Measurements from ENCODE around the gene TMEM63C.

Gene TMEM63C

GRCh38 chr14:77144412-77145115 is 37.0 kb upstream of the TMEM63C start:
- Histone ChIP-seq H3K9ac (ENCODE audit: low read length) (no peak overlapping the region), H3K27ac (ENCODE audit: low read length) (no peak overlapping the region), H3K27me3 (ENCODE audit: low read depth, low read length) (peaks cover 47% of the 10 kb centered on the region), H3K79me2 (ENCODE audit: low read length) (no peaks in the 10 kb centered on the region), H3K4me1 (ENCODE audit: low read length) (no peaks in the 10 kb centered on the region), H3K4me3 (ENCODE audit: low read length) (no peak overlapping the region), H3K9me3 (ENCODE audit: insufficient read depth, low read length) (no peaks in the 10 kb centered on the region), H2AFZ (ENCODE audit: low read depth, low read length) (no peak overlapping the region), H3K36me3 (replicated peaks; ENCODE audit: low read depth, low read length) (no peaks in the 10 kb centered on the region), H3K4me2 (ENCODE audit: low read length) (no peak overlapping the region), H4K20me1 (ENCODE audit: insufficient read depth, low read length) (no peaks in the 10 kb centered on the region)
- no peak for TF ChIP-seq EZH2phosphoT487 (IDR thresholded peaks at IDR 0.05; ENCODE audit: low read depth)
- TF ChIP-seq CTCF (IDR thresholded peaks at IDR 0.05; ENCODE audit: low read depth, low read length): no peak

DNA sequence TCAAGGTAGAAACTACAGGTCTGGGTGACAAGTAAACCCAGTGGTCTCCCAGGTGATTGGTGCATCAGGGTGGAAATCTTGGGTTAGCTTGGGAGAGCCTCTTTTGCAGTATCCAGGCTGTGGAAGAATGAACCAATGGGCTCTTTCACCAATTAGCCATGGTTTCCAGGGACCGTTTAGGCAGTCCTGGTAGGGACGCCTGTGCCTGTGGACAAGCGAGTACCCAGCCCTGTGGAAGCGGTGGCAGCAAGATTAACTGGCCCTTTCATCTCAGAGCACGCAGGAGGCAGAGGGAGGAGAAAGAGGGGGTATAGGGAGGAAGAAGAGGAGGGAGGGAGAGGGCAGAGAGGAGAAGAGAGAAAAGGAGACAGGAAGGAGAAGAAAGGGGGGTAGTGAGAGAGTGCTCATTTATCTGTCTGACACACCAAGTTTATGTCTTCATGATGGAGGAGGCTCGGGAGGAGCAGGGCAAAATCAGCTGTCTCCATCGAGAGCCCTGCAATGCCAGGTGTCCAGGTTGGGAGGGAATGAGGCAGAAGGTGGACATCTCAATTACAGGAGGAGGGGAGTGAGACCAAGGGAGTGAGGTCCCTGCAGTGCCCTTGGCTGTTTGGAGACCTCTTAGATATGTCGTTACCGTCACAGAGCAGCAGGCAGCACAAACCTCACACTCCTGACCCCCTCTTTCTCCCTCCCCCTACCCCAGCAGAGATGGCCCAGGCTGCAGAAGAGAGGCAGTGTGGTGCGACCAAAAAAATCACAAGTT is 35.4 kb upstream of the TMEM63C start:
- Histone ChIP-seq H3K9me3 (ENCODE audit: insufficient read depth, low read length) (no peaks in the 10 kb centered on the region), H3K36me3 (replicated peaks; ENCODE audit: low read depth, low read length) (no peaks in the 10 kb centered on the region), H3K27me3 (ENCODE audit: low read depth, low read length) (peaks cover 47% of the 10 kb centered on the region), H3K4me2 (ENCODE audit: low read length) (no peak overlapping the region), H3K79me2 (ENCODE audit: low read length) (no peaks in the 10 kb centered on the region), H3K4me3 (ENCODE audit: low read length) (no peak overlapping the region), H2AFZ (ENCODE audit: low read depth, low read length) (no peak overlapping the region), H3K9ac (ENCODE audit: low read length) (no peak overlapping the region), H4K20me1 (ENCODE audit: insufficient read depth, low read length) (no peaks in the 10 kb centered on the region), H3K4me1 (ENCODE audit: low read length) (no peaks in the 10 kb centered on the region), H3K27ac (ENCODE audit: low read length) (no peak overlapping the region)
- TF ChIP-seq EZH2phosphoT487 (IDR thresholded peaks at IDR 0.05; ENCODE audit: low read depth): no peak
- no peak for TF ChIP-seq CTCF (IDR thresholded peaks at IDR 0.05; ENCODE audit: low read depth, low read length)

DNA sequence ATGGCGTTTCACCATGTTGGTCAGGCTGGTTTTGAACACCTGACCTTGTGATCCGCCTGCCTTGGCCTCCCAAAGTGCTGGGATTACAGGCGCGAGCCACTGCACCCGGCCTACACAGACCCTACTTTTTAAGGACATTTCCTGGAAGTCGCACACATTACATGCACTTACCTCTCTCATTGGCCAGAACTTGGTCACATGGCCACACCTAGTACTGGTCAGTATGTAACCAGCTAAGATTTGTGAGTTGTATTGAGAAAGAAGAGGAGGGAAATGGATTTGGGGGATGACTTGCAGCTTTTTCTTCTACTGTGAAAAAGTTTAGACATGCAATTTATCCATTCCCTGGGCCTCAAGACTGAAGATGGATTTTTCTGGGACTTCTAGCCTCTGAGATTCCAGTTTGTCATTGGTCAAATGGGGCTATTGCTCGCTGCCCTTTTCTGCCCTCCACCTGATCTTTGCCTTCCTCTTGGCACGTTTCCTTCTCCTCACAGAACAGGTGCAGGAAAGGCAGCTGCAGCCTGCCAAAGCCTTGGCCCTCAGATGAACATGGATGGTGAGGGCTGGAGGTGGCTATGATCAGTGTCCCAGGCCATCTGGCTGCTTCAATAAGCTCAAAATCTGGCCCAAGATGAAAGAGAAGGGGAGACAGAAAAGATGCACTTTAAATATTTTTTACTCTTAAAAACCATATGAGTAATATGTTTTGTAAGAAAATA is 32.9 kb upstream of the TMEM63C start:
- Histone ChIP-seq H3K9ac (ENCODE audit: low read length) (no peak overlapping the region), H3K79me2 (ENCODE audit: low read length) (no peaks in the 10 kb centered on the region), H3K36me3 (replicated peaks; ENCODE audit: low read depth, low read length) (no peaks in the 10 kb centered on the region), H3K27me3 (ENCODE audit: low read depth, low read length) (peaks cover 33% of the 10 kb centered on the region), H3K4me3 (ENCODE audit: low read length) (no peak overlapping the region), H3K4me1 (ENCODE audit: low read length) (peaks cover 3% of the 10 kb centered on the region), H4K20me1 (ENCODE audit: insufficient read depth, low read length) (no peaks in the 10 kb centered on the region), H3K4me2 (ENCODE audit: low read length) (no peak overlapping the region), H3K9me3 (ENCODE audit: insufficient read depth, low read length) (no peaks in the 10 kb centered on the region), H2AFZ (ENCODE audit: low read depth, low read length) (no peak overlapping the region), H3K27ac (ENCODE audit: low read length) (no peak overlapping the region)
- no peak for TF ChIP-seq CTCF (IDR thresholded peaks at IDR 0.05; ENCODE audit: low read depth, low read length)
- no peak for TF ChIP-seq EZH2phosphoT487 (IDR thresholded peaks at IDR 0.05; ENCODE audit: low read depth)

- no peaks in the 10 kb centered on the region for H3K9me3 ChIP-seq (ENCODE audit: insufficient read depth, low read length)
- TF ChIP-seq CTCF (IDR thresholded peaks at IDR 0.05; ENCODE audit: low read depth, low read length): peak; percentile 66
- TF ChIP-seq EZH2phosphoT487 (IDR thresholded peaks at IDR 0.05; ENCODE audit: low read depth): no peak
Measured at GRCh38 chr14:77151245-77151644, 30.4 kb upstream of the TMEM63C start.

More at GRCh38 chr14:77151245-77151644, 30.4 kb upstream of the TMEM63C start:
- no peak overlapping the region for H2AFZ ChIP-seq (ENCODE audit: low read depth, low read length)
- no peak overlapping the region for H3K9ac ChIP-seq (ENCODE audit: low read length)
- H4K20me1 ChIP-seq (ENCODE audit: insufficient read depth, low read length): no peaks in the 10 kb centered on the region
- peaks cover 23% of the 10 kb centered on the region for H3K4me1 ChIP-seq (ENCODE audit: low read length)
- H3K4me2 ChIP-seq (ENCODE audit: low read length): no peak overlapping the region
- no peaks in the 10 kb centered on the region for H3K36me3 ChIP-seq (replicated peaks; ENCODE audit: low read depth, low read length)
- H3K4me3 ChIP-seq (ENCODE audit: low read length): no peak overlapping the region
- H3K27me3 ChIP-seq (ENCODE audit: low read depth, low read length): peaks cover 11% of the 10 kb centered on the region
- H3K27ac ChIP-seq (ENCODE audit: low read length): no peak overlapping the region
- H3K79me2 ChIP-seq (ENCODE audit: low read length): no peaks in the 10 kb centered on the region
